ENCODE measurements around the gene RXRA. TPM values are rescaled to one million over a fixed set of nuclear protein-coding genes. Genes with fewer than 3 reads are reported as not detected.

Gene RXRA
- total and polyA plus RNA-seq, 2 of the 4 experiments (the other 2 are of a cell fraction) = 7.5 to 17.9 TPM

DNA sequence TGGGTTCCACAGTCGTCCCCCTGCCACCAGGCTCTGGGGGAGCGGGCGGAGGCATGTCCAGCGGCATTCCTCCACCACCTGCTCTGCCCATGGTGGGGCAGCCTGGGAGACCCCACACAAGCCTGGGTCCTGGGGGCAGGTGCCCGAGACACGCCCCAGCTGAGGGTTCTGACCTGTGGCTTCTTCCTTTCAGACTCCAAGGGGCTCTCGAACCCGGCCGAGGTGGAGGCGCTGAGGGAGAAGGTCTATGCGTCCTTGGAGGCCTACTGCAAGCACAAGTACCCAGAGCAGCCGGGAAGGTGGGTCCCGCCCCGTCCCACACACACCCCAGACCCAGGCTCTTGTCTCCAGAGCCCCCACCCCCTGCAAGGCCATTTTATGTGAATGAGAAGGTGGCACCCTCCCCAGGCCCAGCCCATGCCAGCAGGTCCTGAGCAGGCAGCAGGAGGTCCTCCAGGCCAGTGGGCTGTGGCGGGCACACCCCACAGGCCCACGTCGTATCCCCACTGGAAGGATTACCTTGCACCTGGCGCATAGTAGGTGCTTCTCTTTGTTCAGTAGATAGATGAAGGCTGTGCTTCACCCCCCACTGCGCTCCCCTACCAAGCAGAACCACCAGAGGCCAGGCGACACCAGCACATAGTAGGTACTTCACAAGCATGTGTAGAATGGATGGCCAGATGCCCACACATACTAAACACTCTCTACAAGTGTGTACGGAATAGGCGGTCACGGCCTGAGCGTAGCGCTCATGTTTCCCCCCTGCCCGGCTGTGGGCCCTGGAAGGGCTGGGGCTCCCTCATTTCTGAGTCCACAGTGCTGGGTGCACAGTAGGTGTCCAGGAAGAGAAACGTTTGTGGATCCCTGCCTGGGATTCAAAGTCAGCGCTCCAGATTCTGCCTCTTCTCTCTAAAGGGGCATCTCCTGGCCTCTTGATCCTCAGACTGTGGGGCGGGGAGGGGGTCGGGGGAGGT lies 107.9 kb downstream of the RXRA start:
- CTCF ChIA-PET = interaction anchor here (1.2 kb wide), 1 partner anchor 9 kb away, joined by 7 read pairs; no protein-coding TSS in a partner anchor
- peaks cover 32% of the 10 kb centered on the region; the same call in 1 of the 2 replicates for H3K36me3 ChIP-seq (ENCODE audit: control insufficient read depth, insufficient read depth, low read length)
- peak overlapping the region; percentile 77 for H4K91ac ChIP-seq (ENCODE audit: insufficient read depth, low read depth, low read length)
- peaks cover 24% of the 10 kb centered on the region for H3K4me1 ChIP-seq (ENCODE audit: control insufficient read depth, insufficient read depth, low read length)
- H2BK15ac ChIP-seq (ENCODE audit: low read depth, low read length) = peak overlapping the region; percentile 62; the same call in 1 of the 3 replicates
- peak; percentile 2; the same call in 1 of the 2 replicates for ATAC-seq (ENCODE audit: low read depth)
- H2AK5ac ChIP-seq (ENCODE audit: low read depth, low read length) = peak overlapping the region; percentile 93
- H3K27me3 ChIP-seq (ENCODE audit: control insufficient read depth, insufficient read depth, low read length) = no peaks in the 10 kb centered on the region
- peak overlapping the region; percentile 41; the same call in 1 of the 2 replicates for H2BK120ac ChIP-seq (ENCODE audit: low read depth, low read length)
- dilution Hi-C loops (cut with HindIII; ENCODE audit: low sequenced_read_pairs, unreplicated experiment) = no loop called here
- peak overlapping the region; percentile 64; the same call in 1 of the 2 replicates for H2BK20ac ChIP-seq (ENCODE audit: low read depth, low read length)
- H4K5ac ChIP-seq (ENCODE audit: low read depth, low read length) = no peak overlapping the region
- no peak for DNase-seq
- H2AFZ ChIP-seq (replicated peaks; ENCODE audit: low read length, poor library complexity) = peak overlapping the region; percentile 78
- intact Hi-C loops (cut with micrococcal nuclease) = loop anchor here (2.0 kb wide), 1 partner anchor 263 kb away; no protein-coding TSS in a partner anchor
- no peak overlapping the region for H3K9ac ChIP-seq (ENCODE audit: low read depth, low read length)
- H3K14ac ChIP-seq (replicated peaks; ENCODE audit: low read depth, low read length) = peak overlapping the region; percentile 58; the same call in 1 of the 2 replicates
- no peak overlapping the region for H3K18ac ChIP-seq (ENCODE audit: low read depth, low read length)
- peak overlapping the region; percentile 94 for H2AK9ac ChIP-seq (replicated peaks; ENCODE audit: low read depth, low read length, poor library complexity)
- H3K56ac ChIP-seq (ENCODE audit: extremely low read depth, insufficient read depth, low read length) = no peak overlapping the region
- no peaks in the 10 kb centered on the region for H3K9me3 ChIP-seq (ENCODE audit: control insufficient read depth, insufficient read depth, low read length)
- H3K27ac ChIP-seq (ENCODE audit: insufficient read depth, low read length) = peak overlapping the region; percentile 53
- H3K4me2 ChIP-seq (ENCODE audit: low read depth, low read length) = no peak overlapping the region
- H3K23ac ChIP-seq (ENCODE audit: low read depth, low read length) = no peak overlapping the region
- TF ChIP-seq FOS (IDR thresholded peaks at IDR 0.05; ENCODE audit: low read depth, low read length) = no peak
- TF ChIP-seq, protein P1, sequence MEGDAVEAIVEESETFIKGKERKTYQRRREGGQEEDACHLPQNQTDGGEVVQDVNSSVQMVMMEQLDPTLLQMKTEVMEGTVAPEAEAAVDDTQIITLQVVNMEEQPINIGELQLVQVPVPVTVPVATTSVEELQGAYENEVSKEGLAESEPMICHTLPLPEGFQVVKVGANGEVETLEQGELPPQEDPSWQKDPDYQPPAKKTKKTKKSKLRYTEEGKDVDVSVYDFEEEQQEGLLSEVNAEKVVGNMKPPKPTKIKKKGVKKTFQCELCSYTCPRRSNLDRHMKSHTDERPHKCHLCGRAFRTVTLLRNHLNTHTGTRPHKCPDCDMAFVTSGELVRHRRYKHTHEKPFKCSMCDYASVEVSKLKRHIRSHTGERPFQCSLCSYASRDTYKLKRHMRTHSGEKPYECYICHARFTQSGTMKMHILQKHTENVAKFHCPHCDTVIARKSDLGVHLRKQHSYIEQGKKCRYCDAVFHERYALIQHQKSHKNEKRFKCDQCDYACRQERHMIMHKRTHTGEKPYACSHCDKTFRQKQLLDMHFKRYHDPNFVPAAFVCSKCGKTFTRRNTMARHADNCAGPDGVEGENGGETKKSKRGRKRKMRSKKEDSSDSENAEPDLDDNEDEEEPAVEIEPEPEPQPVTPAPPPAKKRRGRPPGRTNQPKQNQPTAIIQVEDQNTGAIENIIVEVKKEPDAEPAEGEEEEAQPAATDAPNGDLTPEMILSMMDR (conservative IDR thresholded peaks at IDR 0.05; ENCODE audit: low read depth, low read length) = no peak
- TF ChIP-seq, protein P2, sequence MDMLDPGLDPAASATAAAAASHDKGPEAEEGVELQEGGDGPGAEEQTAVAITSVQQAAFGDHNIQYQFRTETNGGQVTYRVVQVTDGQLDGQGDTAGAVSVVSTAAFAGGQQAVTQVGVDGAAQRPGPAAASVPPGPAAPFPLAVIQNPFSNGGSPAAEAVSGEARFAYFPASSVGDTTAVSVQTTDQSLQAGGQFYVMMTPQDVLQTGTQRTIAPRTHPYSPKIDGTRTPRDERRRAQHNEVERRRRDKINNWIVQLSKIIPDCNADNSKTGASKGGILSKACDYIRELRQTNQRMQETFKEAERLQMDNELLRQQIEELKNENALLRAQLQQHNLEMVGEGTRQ (IDR thresholded peaks at IDR 0.05; ENCODE audit: low read depth, low read length) = no peak
- no peak for TF ChIP-seq RAD21 (IDR thresholded peaks at IDR 0.05; ENCODE audit: low read length)
- TF ChIP-seq NFE2L2 (IDR thresholded peaks at IDR 0.05; ENCODE audit: low read depth, low read length) = no peak
- H3K79me1 ChIP-seq (ENCODE audit: low read depth in 1 of 2, low read length in 2 of 2) = peaks cover 3 to 7% of the 10 kb centered on the region in 2 experiments; a peak in 2 of 4 replicates
- H3K4ac ChIP-seq (ENCODE audit: low read depth, low read length) = peak overlapping the region; percentile 68
- peak overlapping the region; percentile 48 for H2BK5ac ChIP-seq (ENCODE audit: low read depth, low read length, poor library complexity, severe bottlenecking)
- in situ Hi-C loops (cut with MboI; ENCODE audit: low sequenced_read_pairs) = no loop called here
- H3K9me1 ChIP-seq (ENCODE audit: insufficient read depth, low read length) = no peaks in the 10 kb centered on the region; the same call in 1 of the 2 replicates
- WGBS, 2 experiments (ENCODE audit: extremely low coverage in 2 of 2, insufficient read length in 1 of 2) = 20% methylated on average over 1 of the region's 30 CpGs; no CpG with 5 or more reads in 1 of the 2 experiments
- peaks cover 20% of the 10 kb centered on the region for H4K20me1 ChIP-seq (ENCODE audit: insufficient read depth, low read length)
- no peak overlapping the region for H3K4me3 ChIP-seq (ENCODE audit: insufficient read depth, low read depth, low read length)
- BruUV-seq (replicated peaks) = no TSS peak
- H4K8ac ChIP-seq (ENCODE audit: low read depth in 2 of 2, low read length in 2 of 2) = peak overlapping the region in 1 of 2 experiments; percentile 39; a peak in 1 of 4 replicates
- POLR2A ChIA-PET (ENCODE audit: unreplicated experiment) = interaction anchor here (1.0 kb wide), 1 partner anchor 109 kb away, joined by 3 read pairs; no protein-coding TSS in a partner anchor
